Right lobe of liver (tissue), 4 donors: ENCODE results near the gene PSMD10.

Experiments used
- CTCF ChIP-seq, 4 donors: fragments of 200-600 bp in 3 of 4; fragments of 450-650 bp in 1 of 4; IDR thresholded peaks; one replicate each; pipeline versions ENCODE4 v1.5.1 to v1.8.0; 2016 to 2022; ENCODE audit warnings: antibody characterized with exemption in 4 of 4, mild to moderate bottlenecking in 2 of 4
- POLR2A ChIP-seq: fragments of 450-650 bp; IDR thresholded peaks from one replicate; pipeline ENCODE4 v1.6.1; 2017; ENCODE audit warnings: antibody characterized with exemption, mild to moderate bottlenecking
- donor health status: DM: no; HTN: no; CAD: no.
- donor health status: DM: no; HTN: no; CAD: no.
- donor health status: DM: no; HTN: yes; CAD: no.

GRCh38 chrX:108070891-108071290 lies 20.5 kb downstream of the PSMD10 start:
- TF ChIP-seq CTCF (IDR thresholded peaks at IDR 0.05) (no peak), POLR2A (no peak)
